Posterior vena cava (tissue), 2 donors: ENCODE data around the gene MRPL52. TPM values are rescaled to one million over a fixed set of nuclear protein-coding genes. Genes with fewer than 3 reads are reported as not detected.
"Not testable (repeated sequence)": the region's sequence is repeated elsewhere in the genome, so short reads cannot be mapped to it uniquely, and the experiment has no call there.

Experiments used
- DNase-seq: peaks from one replicate; pipeline ENCODE4 v3.0.0-alpha.2; 2020; ENCODE audit warnings: low spot score
- intact Hi-C, 2 donors: fragments of 100-400 bp; cut with DNase I; formaldehyde crosslinking; loops; one replicate each; pipeline versions ENCODE4 v1.14.1 to v1.14.2; 2022 to 2023
- total RNA-seq, 2 donors: library from RNA; stranded (reverse); fragmentation: NEBNext Ultra II Directional; extraction: Animal tissue kit (Norgen Biotek cat#: 25700); gene quantifications; one replicate each; pipeline ENCODE4 v1.2.1, GENCODE V29; 2021
- donor health status: DM: yes; HTN: yes; CAD: no.
- donor health status: DM: yes; HTN: yes; CAD: no.

Gene MRPL52
- total RNA-seq, 2 donors from 2014 or later: 58.5 to 58.9 TPM

GRCh38 chr14:22807432-22808087, 22.1 kb upstream of the MRPL52 start:
- no peak for DNase-seq

GRCh38 chr14:22808388-22809209, 21.1 kb upstream of the MRPL52 start:
- intact Hi-C loops: no loop called here
- DNase-seq: no peak

More at GRCh38 chr14:22807432-22808087, 22.1 kb upstream of the MRPL52 start:
- intact Hi-C loops: no loop called here

- DNase-seq: no peak
- intact Hi-C loops: no loop called here
Observed at GRCh38 chr14:22811722-22812121, 18.0 kb upstream of the MRPL52 start.

GRCh38 chr14:22812744-22813143, 16.9 kb upstream of the MRPL52 start:
- DNase-seq: no peak
- intact Hi-C loops: no loop called here

GRCh38 chr14:22813145-22813544, 16.5 kb upstream of the MRPL52 start:
- intact Hi-C loops: no loop called here
- no peak for DNase-seq

- intact Hi-C loops: no loop called here
- no peak for DNase-seq
Observed at GRCh38 chr14:22814373-22814772, 15.3 kb upstream of the MRPL52 start.

GRCh38 chr14:22814941-22815713, 14.6 kb upstream of the MRPL52 start, which contains the start of gene SLC7A7:
TSS of gene SLC7A7 (minus strand) at chr14:22815435. CDS start at chr14:22813398, 2,037 bp downstream.
- intact Hi-C loops: no loop called here
- DNase-seq: no peak

GRCh38 chr14:22819151-22819988, 10.3 kb upstream of the MRPL52 start:
- intact Hi-C loops: no loop called here
- DNase-seq: no peak

- intact Hi-C loops: loop anchor here in 1 of 2 donors (5.0 kb wide), 1 partner anchor 433 kb away; no protein-coding TSS in a partner anchor
- DNase-seq: no peak
Observed at GRCh38 chr14:22820731-22821130, 9.0 kb upstream of the MRPL52 start.

GRCh38 chr14:22821193-22822015, 8.3 kb upstream of the MRPL52 start:
- no peak for DNase-seq

GRCh38 chr14:22822016-22822570, 7.6 kb upstream of the MRPL52 start:
- intact Hi-C loops: loop anchor here (2.0 to 5.0 kb wide), 2 partner anchors 31 to 435 kb away; no protein-coding TSS in a partner anchor
- DNase-seq: no peak

More at GRCh38 chr14:22821193-22822015, 8.3 kb upstream of the MRPL52 start:
- intact Hi-C loops: loop anchor here (2.0 to 5.0 kb wide), 2 partner anchors 31 to 434 kb away; no protein-coding TSS in a partner anchor

GRCh38 chr14:22822571-22823098, 7.1 kb upstream of the MRPL52 start:
- intact Hi-C loops: loop anchor here (2.0 to 5.0 kb wide), 2 partner anchors 30 to 435 kb away; no protein-coding TSS in a partner anchor
- DNase-seq: peak; percentile 94

- peak; percentile 81 for DNase-seq
- intact Hi-C loops: loop anchor here in 1 of 2 donors (5.0 kb wide), 1 partner anchor 438 kb away; no protein-coding TSS in a partner anchor
Observed at GRCh38 chr14:22824711-22825359, 4.9 kb upstream of the MRPL52 start.

- DNase-seq, intact Hi-C loops: not testable (repeated sequence)
Observed at GRCh38 chr14:22829076-22829660, 519 bp upstream of the MRPL52 start.

GRCh38 chr14:22830443-22831010, 840 bp downstream of the MRPL52 start:
- DNase-seq: no peak
- intact Hi-C loops: no loop called here

GRCh38 chr14:22835505-22835904, 5.8 kb downstream of the MRPL52 start:
- DNase-seq: no peak
- intact Hi-C loops: no loop called here
